ENCODE results near the gene CST3.
"Not testable (repeated sequence)": the region's sequence is repeated elsewhere in the genome, so short reads cannot be mapped to it uniquely, and the experiment has no call there.

The CST3 gene

GRCh38 chr20:23643659-23644058 lies 5.9 kb upstream of the CST3 start:
- FAIRE-seq (no peak), DNase-seq (ENCODE audit: insufficient read length, low spot score) (no peak)
- TF ChIP-seq POLR2A (IDR thresholded peaks at IDR 0.05; ENCODE audit: low read depth, low read length): no peak

DNA sequence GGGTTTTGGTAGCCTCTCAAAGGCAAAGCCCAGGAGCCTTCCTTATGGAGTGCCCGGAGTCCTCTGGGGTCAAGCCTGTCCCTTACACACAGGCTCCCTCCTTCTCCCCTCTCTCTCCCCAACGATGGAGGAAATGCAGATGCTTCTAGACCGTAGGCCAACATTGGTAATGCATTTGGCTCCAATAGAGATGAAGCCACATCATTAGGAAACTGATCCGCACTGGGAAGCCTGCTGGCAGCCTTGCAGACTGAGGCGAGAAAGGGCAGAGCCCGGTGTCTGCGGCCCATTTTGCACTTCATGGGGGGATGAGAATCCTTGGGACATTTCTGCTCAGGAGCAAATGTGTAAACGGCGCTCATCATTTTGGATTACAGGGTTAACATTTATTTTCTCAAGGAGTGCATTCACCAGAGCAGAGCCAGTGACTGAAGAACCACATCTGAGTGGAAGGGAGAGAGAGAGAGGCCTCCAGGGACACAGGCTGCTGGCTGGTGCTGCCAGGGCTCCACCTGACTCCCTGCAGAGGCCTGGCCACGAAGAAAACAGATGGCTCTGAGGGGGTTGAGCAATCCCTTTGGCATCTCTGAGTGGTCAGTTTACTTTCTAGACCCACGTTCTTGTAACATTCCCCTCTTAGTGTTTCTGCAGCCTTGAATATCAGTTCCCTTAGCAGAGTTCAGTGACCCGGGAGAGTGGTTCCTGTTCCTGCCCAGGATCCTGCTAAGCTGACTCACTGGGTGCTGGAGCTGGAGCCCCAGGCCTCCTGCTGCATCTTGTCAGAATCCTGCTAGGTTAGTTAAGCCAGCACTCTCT lies 4.4 kb upstream of the CST3 start:
- TF ChIP-seq POLR2A (IDR thresholded peaks at IDR 0.05; ENCODE audit: low read depth, low read length): no peak
- FAIRE-seq (peak; percentile 50), DNase-seq (ENCODE audit: insufficient read length, low spot score) (peak; percentile 75)

- FAIRE-seq (no peak), DNase-seq (ENCODE audit: insufficient read length, low spot score) (no peak)
These were observed 3.2 kb upstream of the CST3 start for GRCh38 chr20:23640671-23641667.

DNA sequence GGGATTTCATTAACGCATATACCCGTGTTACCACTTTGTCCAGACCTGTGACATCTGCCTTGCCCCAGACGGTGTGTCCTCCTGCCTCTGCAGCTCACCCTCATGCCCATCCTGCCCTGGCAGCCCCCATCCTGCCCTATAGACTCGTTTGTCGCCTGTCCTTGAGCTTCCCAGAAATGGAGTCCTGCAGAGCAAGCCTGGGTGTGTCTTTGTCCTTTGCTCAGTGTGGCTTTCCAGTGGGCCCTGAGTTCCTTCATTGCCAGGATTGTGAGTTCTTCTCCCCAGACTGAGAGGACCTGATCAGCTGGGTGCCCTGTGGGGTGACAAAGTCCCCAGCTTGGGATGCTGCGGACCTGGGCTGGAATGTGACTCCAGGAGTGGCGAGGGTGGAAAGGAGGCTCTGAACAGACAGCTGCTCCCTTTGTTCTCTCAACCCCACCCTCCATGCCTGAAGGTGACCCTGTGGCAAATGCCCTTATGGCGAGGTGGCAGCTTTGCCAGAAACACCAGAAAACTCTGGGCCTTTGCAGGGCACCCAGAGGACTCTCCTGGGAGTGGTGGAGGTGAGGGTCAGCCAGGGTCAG lies 2.4 kb upstream of the CST3 start:
- DNase-seq (ENCODE audit: insufficient read length, low spot score): no peak
- TF ChIP-seq POLR2A (IDR thresholded peaks at IDR 0.05; ENCODE audit: low read depth, low read length): no peak
- no peak for FAIRE-seq

More at GRCh38 chr20:23640671-23641667, 3.2 kb upstream of the CST3 start:
- TF ChIP-seq POLR2A (IDR thresholded peaks at IDR 0.05; ENCODE audit: low read depth, low read length): no peak

DNA sequence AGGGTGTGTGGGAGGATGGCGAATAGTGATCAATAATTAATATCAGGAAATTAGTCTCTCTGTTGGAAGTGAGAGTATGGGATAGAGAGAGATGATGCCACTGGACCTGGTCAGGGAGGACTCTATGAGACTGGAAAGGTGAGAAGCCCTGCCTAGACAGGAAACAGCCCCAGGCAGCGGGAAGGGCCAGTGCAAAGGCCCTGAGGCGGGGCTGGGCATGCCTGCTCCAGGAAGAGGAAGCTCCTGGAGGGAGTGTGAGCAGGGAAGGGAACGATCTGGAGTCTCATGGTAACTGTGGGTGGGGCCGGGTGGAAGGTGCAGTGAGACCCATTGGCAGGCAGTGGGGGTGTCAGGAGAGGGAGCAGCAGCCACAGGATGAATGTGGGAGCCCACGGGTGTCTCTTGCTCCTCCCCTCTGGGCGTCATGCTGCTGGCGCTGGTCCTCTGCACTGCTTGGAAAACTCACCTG lies 1.8 kb upstream of the CST3 start:
- FAIRE-seq: no peak
- no peak for DNase-seq (ENCODE audit: insufficient read length, low spot score)
- no peak for TF ChIP-seq POLR2A (IDR thresholded peaks at IDR 0.05; ENCODE audit: low read depth, low read length)

- DNase-seq (ENCODE audit: insufficient read length, low spot score) (no peak), FAIRE-seq (no peak)
- TF ChIP-seq POLR2A (IDR thresholded peaks at IDR 0.05; ENCODE audit: low read depth, low read length): no peak
These were observed 554 bp upstream of the CST3 start for GRCh38 chr20:23638309-23638708.

DNA sequence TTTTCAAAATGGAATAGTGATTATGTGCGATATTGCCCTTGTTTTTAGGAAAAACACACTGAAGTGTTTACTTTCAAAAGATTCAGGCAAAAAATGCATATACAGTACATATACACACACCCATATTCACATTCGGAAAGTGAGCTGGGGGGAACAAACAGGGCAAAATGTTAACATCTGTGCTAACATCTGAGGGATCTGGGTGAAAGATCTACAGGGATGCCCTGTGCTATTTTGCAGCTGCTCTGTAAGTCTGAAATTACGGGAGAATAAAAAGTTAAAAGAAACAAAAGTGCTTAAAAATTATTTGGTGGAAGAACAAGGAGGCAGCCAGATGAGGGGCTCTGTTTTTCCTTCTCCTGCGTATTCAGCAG lies 860 bp downstream of the CST3 start:
- FAIRE-seq: no peak

GRCh38 chr20:23636182-23636907 lies 1.4 kb downstream of the CST3 start:
- no peak for TF ChIP-seq POLR2A (IDR thresholded peaks at IDR 0.05; ENCODE audit: low read depth, low read length)
- FAIRE-seq: no peak

More for the DNA sequence above, 860 bp downstream of the CST3 start:
- DNase-seq (ENCODE audit: insufficient read length, low spot score): no peak
- TF ChIP-seq POLR2A (IDR thresholded peaks at IDR 0.05; ENCODE audit: low read depth, low read length): no peak

DNA sequence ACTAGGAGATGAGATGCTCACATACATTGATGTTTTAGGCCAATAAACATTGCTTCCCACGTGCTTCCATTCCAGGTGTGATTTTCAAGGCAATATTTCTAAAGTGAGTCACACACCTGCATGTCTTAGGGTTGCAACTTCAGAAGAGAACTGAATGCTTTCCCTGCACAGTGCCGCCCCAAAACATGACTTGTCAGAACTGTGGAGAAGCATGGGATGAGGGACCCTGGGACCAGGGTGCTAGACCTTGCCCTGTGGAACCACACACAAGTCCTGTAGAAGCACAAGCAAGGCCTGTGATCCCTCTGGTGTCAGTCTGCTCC lies 2.0 kb downstream of the CST3 start:
- not testable (repeated sequence) for FAIRE-seq; DNase-seq (ENCODE audit: insufficient read length, low spot score)

More at GRCh38 chr20:23636182-23636907, 1.4 kb downstream of the CST3 start:
- no peak for DNase-seq (ENCODE audit: insufficient read length, low spot score)

DNA sequence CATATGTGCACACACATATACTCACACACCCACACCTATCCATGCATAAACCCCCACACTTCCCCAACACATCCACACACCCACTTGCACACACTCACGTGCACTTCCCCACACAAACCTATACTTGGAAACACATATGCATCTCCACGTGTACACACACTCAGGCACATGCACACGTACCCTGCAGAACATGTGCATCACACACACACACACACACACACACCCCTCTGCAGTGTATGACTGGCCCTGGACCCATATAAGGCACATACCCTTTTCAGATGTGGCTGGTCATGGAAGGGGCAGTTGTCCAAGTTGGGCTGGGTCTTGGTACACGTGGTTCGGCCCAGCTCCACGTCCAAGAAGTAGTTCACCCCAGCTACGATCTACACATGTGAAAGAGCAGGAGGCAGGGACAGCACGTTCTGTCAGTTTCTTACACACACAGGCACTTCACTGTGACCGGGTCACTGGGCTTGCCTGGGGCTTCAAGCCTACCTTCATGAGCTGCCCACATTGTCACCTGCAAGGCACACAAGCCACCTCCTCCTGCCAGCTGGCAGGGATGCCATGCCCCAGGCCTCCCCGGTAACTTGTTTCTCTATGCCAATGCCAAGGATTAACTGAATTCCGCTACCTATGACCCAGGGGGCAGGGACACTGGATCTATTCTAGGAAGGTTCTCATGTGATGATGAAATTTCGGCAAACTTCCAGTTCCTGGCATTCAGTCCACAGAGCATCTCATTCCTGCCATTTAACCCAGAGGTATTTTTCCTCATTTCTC lies 2.6 kb downstream of the CST3 start:
- DNase-seq (ENCODE audit: insufficient read length, low spot score): no peak
- no peak for FAIRE-seq
- no peak for TF ChIP-seq POLR2A (IDR thresholded peaks at IDR 0.05; ENCODE audit: low read depth, low read length)

DNA sequence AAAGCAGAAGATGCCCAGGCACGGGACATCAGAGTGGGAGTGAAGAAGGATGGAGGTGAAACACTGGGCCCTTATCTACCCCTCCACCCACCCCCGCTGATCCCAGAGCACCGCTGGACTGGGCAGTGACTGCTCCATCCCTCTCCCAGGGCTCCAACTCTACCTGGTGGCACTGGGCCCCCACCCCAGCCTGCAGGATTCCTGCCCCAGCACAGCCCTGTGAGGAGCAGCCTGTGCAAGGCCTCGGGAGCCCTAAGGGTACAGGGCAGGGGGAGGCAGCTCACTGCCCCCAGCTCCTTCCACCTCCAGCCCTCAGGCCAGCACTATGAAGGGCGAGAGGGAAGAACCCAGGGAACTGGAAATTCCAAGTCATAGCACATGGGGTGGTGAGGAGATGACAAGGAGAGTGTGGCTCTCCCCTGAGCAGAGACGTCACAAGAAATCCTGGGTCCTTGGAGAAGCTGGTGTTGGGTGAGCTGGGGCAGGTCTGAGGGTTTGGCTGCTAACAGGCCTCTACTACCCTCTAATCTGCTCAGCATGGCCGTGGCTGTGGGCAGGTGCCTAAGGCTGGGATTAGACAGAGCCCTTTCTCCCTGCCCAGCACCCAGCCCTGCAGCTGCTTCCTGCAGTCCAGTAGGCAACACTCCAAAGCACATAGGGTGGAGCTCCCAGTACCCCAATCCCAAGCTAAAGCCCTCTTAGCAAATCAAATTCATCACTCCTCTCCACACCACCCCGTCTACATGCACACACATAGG lies 3.5 kb downstream of the CST3 start:
- no peak for TF ChIP-seq POLR2A (IDR thresholded peaks at IDR 0.05; ENCODE audit: low read depth, low read length)
- DNase-seq (ENCODE audit: insufficient read length, low spot score) (no peak), FAIRE-seq (no peak)

Data from H54 (cell line).